Measurements from ENCODE around the gene ATG4D. TPM values are rescaled to one million over a fixed set of nuclear protein-coding genes. Genes with fewer than 3 reads are reported as not detected.

ATG4D gene
- total and polyA plus RNA-seq, 2 of the 4 experiments (the other 2 are of a cell fraction): 8.2 to 21.8 TPM

DNA sequence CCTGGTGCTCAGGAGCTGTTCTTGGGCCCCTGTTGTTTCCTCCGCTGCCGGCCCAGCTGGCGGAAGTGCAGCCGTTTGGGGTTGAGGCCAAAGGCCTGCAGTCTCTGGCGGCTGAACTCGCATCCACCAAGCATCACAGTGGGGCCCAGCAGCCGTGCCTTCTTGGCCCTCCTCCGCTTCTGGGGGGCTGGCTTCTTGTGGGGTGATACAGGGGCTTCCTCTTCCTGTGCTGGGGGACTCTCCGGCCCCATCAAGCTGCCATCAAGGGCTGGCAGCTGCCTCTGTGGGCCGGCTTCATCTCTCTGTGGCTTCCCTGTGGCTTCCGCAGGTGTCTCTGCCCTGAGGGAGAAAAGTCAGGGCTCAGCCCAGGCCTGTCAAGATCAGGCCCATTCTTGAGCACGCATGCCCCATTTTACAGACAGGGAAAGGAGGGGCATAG is 10.3 kb downstream of the ATG4D start:
- Histone ChIP-seq H3K9me3 (ENCODE audit: control insufficient read depth, insufficient read depth, low read length) (no peaks in the 10 kb centered on the region), H3K9me1 (ENCODE audit: insufficient read depth, low read length) (no peaks in the 10 kb centered on the region), H3K18ac (ENCODE audit: low read depth, low read length) (no peak overlapping the region), H4K91ac (ENCODE audit: insufficient read depth, low read depth, low read length) (no peak overlapping the region), H3K56ac (ENCODE audit: extremely low read depth, insufficient read depth, low read length) (no peak overlapping the region), H2AK9ac (replicated peaks; ENCODE audit: low read depth, low read length, poor library complexity) (peak overlapping the region; percentile 42), H3K4me3 (ENCODE audit: insufficient read depth, low read depth, low read length) (no peak overlapping the region), H3K27ac (ENCODE audit: insufficient read depth, low read length) (no peak overlapping the region), H2BK120ac (ENCODE audit: low read depth, low read length) (no peak overlapping the region), H3K27me3 (ENCODE audit: control insufficient read depth, insufficient read depth, low read length) (no peaks in the 10 kb centered on the region), H2BK5ac (ENCODE audit: low read depth, low read length, poor library complexity, severe bottlenecking) (no peak overlapping the region), H2AK5ac (ENCODE audit: low read depth, low read length) (no peak overlapping the region), H3K23ac (ENCODE audit: low read depth, low read length) (no peak overlapping the region), H4K20me1 (ENCODE audit: insufficient read depth, low read length) (peaks cover 4% of the 10 kb centered on the region; the same call in 1 of the 2 replicates), H2BK15ac (ENCODE audit: low read depth, low read length) (no peak overlapping the region), H3K36me3 (ENCODE audit: control insufficient read depth, insufficient read depth, low read length) (peaks cover 68% of the 10 kb centered on the region), H3K4ac (ENCODE audit: low read depth, low read length) (no peak overlapping the region), H3K4me1 (ENCODE audit: control insufficient read depth, insufficient read depth, low read length) (no peaks in the 10 kb centered on the region), H4K5ac (ENCODE audit: low read depth, low read length) (no peak overlapping the region), H2BK20ac (ENCODE audit: low read depth, low read length) (no peak overlapping the region), H3K9ac (ENCODE audit: low read depth, low read length) (no peak overlapping the region), H3K14ac (replicated peaks; ENCODE audit: low read depth, low read length) (no peak overlapping the region), H3K4me2 (ENCODE audit: low read depth, low read length) (no peak overlapping the region), H2AFZ (replicated peaks; ENCODE audit: low read length, poor library complexity) (no peak overlapping the region), H4K8ac (ENCODE audit: low read depth in 2 of 2, low read length in 2 of 2) (no peak overlapping the region), H3K79me1 (ENCODE audit: low read depth in 1 of 2, low read length in 2 of 2) (peaks cover 0 to 4% of the 10 kb centered on the region in 2 experiments; a peak in 1 of 4 replicates)
- in situ Hi-C loops (cut with MboI; ENCODE audit: low sequenced_read_pairs) (no loop called here), dilution Hi-C loops (cut with HindIII; ENCODE audit: low sequenced_read_pairs, unreplicated experiment) (no loop called here), intact Hi-C loops (cut with micrococcal nuclease) (no loop called here)
- WGBS, 2 experiments (ENCODE audit: extremely low coverage in 2 of 2, insufficient read length in 1 of 2): 78% methylated on average over 4 of the region's 12 CpGs; no CpG with 5 or more reads in 1 of the 2 experiments
- no peak for ATAC-seq (ENCODE audit: low read depth)
- POLR2A ChIA-PET (ENCODE audit: unreplicated experiment): no interaction called here
- CTCF ChIA-PET: no interaction called here
- no peak for DNase-seq
- TF ChIP-seq NFE2L2 (IDR thresholded peaks at IDR 0.05; ENCODE audit: low read depth, low read length) (no peak), POLR2A (IDR thresholded peaks at IDR 0.05; ENCODE audit: low read depth, low read length) (no peak), FOS (IDR thresholded peaks at IDR 0.05; ENCODE audit: low read depth, low read length) (no peak), CTCF (conservative IDR thresholded peaks at IDR 0.05; ENCODE audit: low read depth, low read length) (no peak), MAFK (IDR thresholded peaks at IDR 0.05; ENCODE audit: low read depth, low read length) (no peak), BHLHE40 (IDR thresholded peaks at IDR 0.05; ENCODE audit: low read depth, low read length) (no peak), MXI1 (IDR thresholded peaks at IDR 0.05; ENCODE audit: borderline replicate concordance, low read depth, low read length) (no peak), CEBPB (IDR thresholded peaks at IDR 0.05; ENCODE audit: low read depth, low read length) (no peak), SMC3 (IDR thresholded peaks at IDR 0.05; ENCODE audit: low read depth, low read length) (no peak), RAD21 (IDR thresholded peaks at IDR 0.05; ENCODE audit: low read length) (no peak), RCOR1 (IDR thresholded peaks at IDR 0.05; ENCODE audit: insufficient replicate concordance, low read length) (no peak), CHD1 (IDR thresholded peaks at IDR 0.05; ENCODE audit: low read depth, low read length) (no peak), MAZ (IDR thresholded peaks at IDR 0.05; ENCODE audit: borderline replicate concordance, low read depth, low read length) (no peak), RFX5 (IDR thresholded peaks at IDR 0.05; ENCODE audit: low read depth, low read length) (no peak)
- no TSS peak for BruUV-seq (replicated peaks)
